ENCODE data around the gene MAP2K6.

The MAP2K6 gene

DNA sequence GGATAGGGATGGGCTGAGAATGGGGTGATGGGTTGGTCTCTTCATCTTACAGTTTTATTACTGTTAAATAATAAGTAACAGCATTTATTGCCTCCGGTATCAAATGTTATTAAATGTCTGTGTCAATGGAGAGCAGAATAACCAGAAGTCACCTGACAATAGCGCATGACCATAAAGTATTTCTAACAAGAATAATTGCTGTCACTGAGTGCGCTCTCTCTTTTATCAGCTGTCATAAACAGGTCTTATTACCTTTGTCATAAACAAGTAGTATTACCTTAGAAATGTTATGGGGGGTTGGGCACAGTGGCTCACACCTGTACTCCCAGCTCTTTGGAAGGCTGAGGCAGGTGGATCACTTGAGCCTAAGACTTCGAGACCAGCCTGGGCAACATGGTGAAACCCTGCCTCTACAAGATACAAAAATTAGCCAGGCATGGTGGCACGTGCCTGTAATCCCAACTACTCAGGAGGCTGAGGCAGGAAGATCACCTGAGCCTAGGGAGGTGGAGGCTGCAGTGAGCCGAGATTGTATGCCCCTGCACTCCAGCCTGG lies 120.6 kb downstream of the MAP2K6 start:
- no peak for DNase-seq (ENCODE audit: low spot score)

DNA sequence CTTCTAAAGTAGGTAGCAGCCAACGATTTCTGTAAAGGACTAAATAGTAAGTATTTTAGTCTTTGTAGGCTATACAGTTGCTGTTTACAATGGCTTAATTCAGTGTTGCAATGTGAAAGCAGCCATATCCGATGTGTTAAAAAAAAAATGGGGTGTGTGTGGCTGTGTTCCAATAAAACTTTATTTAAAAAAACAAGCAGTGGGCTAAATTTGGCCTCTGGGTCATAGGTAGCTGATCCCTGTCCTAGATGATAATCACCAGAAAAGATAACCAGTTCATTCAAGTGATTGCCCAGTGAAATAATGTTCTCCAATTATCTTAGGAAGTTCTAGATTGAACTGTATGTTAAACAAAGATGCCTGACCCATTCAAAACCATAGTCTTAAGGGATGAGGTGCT lies 124.3 kb downstream of the MAP2K6 start:
- no peak for DNase-seq (ENCODE audit: low spot score)

DNA sequence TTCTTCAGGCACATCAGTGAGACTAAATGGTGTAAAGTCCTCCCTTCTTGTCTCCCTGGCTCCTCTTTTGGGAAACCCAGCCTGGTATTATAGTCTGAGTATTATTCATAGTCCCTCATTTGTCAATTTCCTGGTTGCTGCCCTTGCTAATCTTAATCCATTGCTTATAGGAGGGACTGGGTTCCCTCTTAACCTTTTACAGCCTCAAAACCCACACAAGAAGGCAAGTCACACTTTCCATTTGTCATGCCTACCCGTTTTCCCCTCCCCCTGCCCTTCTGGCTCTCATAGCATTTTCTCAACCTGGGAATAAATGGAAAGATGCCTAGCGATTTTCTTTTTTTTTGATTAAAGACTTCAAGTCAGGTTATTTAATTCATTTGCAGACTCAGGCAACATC lies 124.8 kb downstream of the MAP2K6 start:
- DNase-seq (ENCODE audit: low spot score), result no peak

DNA sequence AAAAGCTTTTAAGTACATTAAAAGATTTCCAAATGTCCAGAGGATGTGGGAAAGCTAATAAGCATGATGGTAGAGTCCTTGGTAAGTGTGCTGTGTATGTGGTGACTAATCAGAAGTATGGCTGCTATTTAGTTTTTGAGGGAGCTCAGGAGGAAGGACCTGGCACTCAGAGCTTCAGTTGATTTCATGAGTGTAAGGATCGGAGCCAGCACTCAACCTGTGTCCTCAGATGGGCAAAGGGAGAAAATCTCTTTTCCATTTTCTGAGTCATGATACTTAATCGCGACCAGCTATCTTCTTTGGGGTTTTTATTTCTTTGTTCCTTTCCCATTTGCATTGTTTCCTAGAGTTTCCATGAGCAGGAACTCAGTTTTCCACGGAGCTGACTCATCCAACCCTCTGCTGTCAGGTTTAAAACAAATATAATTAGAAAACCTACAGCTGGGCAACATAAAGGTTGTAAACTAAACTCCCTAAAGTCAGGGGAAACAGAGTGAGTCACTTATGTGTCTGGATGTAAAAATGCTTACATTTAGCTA lies 125.4 kb downstream of the MAP2K6 start:
- no peak for DNase-seq (ENCODE audit: low spot score)

DNA sequence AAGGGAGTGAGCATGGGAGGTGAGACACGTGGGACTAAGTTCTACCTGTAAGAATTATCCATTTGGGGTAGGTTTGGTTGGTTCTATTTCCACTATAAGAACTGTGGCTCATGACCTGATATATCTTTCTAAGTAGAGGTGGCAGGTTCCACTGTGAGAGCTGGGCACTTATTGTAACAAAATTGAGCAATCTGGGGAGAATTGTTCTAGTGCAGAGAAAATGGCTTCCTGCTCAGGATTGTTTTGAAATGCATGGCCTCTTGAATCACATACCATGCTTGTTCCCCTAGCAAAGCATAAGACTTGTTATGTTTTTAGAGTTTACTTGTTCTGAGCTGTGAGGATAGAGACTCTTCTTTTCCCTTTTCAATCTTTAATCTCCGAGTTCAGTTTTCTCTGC lies 125.9 kb downstream of the MAP2K6 start:
- no peak for DNase-seq (ENCODE audit: low spot score)

DNA sequence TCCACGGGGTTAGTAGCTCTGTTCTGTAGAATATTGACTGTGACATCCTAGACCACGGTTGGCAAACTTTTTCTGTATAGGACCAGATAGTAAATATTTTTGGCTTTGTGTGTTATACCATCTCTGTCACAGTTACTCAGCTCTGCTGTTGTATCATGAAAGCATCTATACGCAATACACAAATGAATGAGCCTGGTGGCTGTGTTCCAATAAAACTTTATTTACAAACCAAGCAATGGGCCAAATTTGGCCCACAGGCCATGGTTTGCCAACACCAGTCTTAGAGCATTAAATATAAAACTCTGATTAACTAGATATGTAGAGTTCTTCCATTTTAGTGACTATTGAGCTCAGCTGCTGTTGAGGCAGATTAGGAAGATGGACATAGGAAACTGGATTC lies 132.7 kb downstream of the MAP2K6 start:
- DNase-seq (ENCODE audit: low spot score), result no peak

DNA sequence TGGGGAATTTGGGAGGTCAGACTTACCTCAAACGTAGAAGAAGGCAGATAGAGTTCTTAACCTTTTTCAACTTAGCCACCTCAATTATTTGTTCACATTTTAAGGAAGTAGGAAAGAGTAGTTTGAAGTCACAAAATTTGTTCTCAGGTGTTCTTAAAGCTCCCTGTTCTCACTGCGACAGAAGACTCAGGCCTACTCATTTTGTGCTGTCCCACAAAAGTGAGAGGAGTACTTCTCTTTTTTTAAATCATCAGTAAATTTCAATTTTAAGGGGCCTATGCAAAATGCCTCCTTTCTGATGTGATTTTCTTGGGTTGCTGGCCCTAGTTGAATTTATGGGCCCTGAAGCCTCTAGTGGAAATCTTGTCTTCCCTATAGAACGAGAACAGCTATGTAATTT lies 133.4 kb downstream of the MAP2K6 start:
- DNase-seq (ENCODE audit: low spot score), result no peak

DNA sequence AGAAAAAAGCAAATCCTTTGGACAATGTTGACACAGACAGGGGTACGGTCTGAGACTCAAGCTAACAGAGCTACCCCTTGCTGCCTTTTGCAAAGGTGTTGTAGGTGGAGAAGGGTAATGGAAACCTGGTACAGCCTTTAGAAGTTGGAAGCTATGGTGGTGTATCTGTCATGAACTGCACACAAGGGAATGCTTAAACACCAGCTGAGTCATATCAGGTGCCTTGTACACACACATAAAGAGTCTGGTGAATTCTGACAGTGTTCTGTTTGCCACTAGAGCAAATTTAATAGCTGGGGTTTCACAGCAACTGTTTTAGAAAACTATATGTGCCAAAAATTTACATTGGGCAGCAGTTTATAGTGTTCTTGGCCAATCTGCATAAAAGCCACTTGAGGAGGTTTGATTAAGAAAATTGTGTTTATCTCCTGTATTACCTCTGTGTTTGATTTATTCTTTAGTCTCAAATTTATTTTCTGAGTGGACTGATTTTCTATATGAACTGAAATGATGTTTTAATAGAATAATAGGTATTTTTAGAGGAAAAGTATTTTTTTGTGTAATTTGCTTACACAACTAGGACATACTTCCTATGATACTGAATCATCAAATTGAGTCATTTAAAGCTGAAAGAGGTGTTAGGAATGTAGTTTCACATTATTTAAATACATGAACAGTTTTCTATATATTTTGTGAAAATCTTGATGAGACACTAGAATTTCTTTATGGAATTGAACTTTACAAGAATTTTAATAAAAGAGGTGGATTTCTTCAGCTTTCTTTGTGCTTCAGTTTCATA lies 136.9 kb downstream of the MAP2K6 start:
- DNase-seq (ENCODE audit: low spot score), result no peak

DNA sequence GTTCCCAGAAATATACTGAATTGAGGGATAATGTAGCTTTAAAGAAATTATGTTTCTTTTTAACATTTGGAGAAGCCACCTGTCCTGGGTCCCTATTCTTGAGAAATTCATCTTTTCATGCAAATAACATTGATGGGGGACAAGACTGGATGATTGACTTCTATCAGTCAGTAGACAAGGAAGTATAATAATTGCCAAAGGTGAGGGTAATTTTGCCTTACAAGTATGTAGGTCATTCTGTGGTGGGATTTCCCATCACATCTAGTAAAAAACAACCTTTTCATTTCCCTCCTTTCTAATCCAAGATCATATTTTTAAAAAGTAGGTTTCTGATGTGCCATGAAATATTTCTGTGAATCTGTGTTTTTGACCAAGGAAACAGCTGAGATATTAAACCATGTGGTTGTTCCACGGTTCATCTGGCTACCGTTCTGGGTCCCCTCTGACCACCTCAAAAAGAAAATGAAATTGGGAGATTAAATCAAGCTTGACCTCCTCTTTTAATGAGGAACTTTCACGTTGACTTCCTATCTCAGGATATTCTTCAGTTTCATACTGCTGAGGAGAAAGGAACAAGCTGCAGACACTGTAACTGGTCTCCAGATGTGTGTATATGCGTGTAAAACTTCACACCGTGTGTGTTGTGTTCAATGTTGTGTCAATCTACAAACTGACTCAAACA lies 138.6 kb downstream of the MAP2K6 start:
- DNase-seq (ENCODE audit: low spot score), result no peak

DNA sequence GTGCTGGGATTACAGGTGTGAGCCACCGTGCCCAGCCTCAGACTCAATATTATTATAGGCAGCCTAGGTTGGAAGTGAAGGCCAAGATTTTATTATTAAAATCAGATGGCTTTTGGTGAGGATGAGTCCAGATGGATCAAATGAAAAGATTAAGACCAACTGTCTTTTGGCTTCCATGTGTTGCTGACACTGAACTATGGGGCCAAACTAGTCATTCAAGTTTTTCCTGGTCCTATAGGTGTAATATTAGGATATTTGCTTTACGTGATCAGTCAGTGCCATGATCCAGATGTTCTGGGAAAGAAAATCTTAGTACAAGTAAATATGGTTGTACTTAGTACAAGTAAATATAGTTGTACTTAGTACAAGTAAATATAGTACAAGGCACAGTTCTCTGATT lies 140.6 kb downstream of the MAP2K6 start:
- DNase-seq (ENCODE audit: low spot score), result no peak

DNA sequence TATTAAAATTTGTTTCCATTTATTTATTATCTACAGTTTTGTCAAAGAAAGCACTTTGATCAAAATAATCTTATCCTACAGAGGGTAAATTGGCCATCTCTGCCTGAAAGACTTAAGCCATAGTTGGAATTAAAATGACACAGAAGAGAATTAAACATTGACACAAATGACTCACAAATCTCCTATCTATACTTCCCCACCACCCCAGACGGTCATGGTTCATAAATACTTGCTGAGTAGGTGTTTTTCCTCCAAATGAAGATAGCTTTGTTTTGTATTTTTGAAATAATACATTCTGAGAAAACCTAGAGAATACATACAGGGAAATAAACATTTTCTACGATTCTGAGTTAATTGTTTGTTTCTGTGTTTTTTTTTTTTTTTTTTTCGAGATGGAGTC lies 142.8 kb downstream of the MAP2K6 start:
- no peak for DNase-seq (ENCODE audit: low spot score)

DNA sequence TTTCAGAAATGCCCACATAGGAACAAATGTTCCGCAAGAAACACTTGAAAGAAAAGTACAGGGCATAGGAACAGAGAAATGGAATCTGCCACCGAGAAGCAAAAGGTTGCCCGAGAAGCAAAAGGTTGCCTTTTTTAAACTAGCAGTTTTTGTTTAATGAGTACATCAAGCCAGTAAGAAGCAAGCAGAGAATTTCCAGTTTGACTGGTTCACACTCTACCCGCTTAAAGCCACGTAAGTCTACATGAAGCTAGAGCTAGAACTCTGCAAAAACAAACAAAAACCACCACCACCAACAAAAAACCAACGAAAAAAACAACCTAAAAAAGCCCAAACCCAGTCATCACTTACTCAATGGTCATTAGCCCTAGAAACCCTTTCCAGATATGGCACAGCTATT lies 144.3 kb downstream of the MAP2K6 start:
- DNase-seq (ENCODE audit: low spot score), result no peak

DNA sequence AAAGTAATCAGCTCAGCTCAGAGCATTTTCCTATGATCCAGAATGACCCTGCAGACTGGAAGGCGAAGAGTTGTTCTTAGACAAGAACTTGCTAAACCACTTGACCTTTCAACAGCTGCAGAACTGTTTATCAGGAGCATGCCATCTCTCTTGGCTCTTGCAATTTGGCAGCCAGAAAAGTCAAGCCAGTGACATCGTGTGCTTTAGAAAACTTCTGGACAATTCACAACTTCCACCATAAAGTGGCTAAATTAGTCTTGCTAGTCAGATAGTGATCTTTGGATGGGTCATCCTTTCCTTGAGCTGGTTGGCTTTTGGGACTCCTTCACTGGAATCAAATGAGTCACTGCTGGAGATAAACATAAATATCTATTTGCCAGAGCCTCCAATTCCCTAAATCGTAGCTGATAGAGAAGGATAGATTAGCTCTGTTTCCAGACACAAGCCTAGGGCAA lies 146.5 kb downstream of the MAP2K6 start:
- DNase-seq (ENCODE audit: low spot score), result no peak

DNA sequence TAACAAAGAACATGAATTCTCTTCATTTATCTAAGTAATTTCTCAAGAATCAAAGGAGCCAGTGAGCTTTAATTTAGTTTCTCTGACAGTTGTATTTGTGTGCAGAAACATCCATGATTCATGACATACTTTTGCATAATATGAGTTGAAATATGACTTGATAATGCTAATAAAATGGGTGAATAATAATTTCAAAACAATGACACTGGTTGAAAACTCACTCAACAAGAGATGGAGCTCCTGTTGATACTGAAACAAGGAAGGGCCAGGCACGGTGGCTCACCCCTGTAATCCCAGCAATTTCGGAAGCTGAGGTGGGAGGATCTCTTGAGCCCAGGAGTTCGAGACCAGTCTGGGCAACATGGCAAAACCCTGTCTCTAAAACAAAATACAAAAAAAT lies 147.0 kb downstream of the MAP2K6 start:
- DNase-seq (ENCODE audit: low spot score), result no peak

DNA sequence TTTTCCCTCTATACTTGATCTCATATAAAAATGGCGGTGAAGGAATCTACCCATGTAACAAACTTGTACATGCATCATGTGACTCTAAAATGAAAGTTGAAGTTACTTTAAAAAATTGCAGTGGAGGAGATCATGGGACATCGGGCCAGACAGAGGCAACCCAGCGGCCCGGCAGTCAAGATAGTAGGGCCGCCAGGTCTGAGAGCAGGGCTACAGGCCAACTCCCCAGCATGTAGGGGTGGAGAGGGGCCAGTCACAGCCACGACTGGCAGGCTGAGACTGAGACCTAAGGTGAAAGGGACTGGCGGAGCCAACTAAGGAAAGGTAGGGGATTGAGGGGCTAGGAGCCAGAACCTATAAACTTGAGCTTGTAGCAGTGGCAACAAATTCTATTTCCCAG lies 150.9 kb downstream of the MAP2K6 start:
- DNase-seq (ENCODE audit: low spot score), result no peak

DNA sequence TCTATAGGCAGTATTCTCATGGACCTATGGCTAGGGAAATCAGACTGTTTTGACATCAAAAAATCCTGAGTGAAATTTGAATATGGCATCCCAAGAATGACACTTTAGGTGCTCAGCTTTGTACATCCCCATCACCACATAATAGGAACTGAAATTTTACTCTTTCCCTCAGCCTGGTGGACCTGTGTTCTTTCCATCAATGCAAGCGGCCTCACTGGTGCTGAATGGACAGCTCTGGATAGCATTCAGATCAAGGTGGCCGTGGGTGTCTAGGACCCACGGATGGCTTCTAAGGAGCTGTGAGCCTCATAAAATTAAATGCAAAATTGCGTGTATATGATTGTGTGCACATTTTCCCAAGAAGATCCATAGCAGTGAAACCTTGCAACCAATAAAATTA lies 152.6 kb downstream of the MAP2K6 start:
- DNase-seq (ENCODE audit: low spot score), result no peak

DNA sequence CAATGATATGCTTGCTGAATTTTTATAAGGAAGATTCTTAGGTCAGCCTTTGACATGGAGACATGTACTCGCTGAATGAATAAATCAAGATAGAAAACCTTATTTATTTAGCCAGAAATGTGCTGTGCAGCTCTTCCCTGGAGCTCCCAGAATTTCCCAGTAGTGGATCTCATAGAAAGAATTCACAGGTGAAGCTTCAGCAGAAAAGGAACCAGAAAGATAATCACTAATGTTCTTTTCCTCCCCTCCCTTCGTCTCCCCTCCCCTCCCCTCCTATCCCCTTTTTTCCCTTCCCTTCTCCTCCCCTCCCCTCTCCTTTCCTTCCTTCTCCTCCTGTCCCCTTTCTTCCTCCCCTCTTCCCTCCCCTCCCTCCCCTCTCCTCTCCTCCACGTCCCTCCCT lies 158.2 kb downstream of the MAP2K6 start:
- DNase-seq (ENCODE audit: low spot score), result no peak

DNA sequence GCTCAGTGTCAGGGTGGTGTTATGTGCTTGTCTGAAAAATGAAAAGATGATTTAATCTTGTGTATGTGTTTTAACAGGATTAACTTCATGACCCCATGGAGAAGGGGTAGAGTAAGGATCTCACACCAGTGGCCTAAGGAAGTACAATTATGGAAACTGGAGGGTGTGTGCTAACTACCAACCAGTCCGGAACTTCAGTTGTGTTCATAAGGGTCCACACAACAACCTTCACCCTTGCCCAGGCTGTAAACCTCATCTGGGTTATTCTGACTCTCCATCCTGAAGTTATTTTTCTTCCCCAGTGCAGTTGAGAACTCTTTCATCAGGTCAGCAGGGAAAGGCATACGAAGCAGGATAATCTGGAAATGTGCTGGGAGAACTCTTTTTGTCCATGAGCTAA lies 158.9 kb downstream of the MAP2K6 start:
- no peak for DNase-seq (ENCODE audit: low spot score)

DNA sequence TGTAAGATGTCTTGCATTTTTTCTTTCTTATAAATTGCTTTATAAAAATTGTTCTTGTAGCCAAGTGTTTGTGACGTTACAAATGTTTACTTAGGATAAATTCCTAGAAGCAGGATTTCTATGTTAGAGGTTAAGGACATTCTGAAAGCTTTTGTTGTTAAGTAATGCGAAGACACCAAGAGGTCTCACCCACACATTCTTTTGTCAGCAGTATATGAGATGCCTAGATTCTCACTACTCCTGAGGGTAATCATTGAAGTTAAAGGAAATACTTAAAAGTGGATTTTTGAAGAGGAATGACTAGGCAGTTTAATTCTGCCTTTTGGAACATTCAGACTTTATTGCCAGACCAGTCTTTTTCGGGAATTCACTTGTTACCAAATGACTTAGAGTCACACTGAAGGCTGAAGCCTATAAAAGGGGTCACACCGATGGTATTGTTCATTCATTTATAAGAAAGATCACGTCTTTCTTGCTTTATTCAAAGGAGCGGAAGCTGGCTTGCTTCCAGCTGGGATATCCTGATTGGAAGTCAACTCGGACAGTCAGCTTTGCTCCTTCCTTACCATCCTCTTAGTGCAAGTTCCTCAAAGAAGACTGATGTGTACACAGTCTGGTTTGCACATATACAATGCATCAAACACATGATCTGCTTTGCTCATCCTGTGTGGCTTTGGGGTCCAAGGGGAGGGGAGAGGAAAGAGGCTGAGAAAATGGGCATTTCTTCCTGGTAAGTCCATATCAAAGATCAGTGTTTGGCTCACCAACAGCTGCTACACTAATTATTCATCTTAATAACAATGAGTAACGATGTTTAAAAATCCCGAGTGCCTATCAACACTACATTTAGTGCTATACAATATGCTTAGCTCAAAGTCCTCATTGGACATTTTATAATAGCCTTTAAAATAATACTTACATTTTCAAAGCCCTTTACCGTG lies 160.0 kb downstream of the MAP2K6 start:
- DNase-seq (ENCODE audit: low spot score), result no peak

DNA sequence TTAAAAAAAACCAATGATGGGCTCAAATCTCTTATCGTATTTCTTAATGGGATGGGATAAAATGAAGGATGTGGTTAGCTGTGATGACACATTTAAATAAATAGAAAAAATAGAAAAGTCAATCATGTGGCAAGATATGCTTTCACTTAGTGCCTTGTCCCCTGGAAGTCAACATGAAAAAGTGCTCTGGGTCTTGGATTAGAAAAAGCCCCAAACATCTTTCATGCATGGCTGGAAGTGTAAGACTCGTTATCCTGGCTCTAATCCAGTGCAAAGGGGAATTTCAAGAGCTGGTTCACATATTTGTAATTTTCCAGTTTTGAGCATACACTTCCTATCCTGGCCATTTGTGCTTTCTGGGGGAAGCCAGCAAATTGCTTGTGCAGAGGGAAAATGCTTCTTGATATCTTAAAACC lies 160.9 kb downstream of the MAP2K6 start:
- DNase-seq (ENCODE audit: low spot score), result no peak

DNA sequence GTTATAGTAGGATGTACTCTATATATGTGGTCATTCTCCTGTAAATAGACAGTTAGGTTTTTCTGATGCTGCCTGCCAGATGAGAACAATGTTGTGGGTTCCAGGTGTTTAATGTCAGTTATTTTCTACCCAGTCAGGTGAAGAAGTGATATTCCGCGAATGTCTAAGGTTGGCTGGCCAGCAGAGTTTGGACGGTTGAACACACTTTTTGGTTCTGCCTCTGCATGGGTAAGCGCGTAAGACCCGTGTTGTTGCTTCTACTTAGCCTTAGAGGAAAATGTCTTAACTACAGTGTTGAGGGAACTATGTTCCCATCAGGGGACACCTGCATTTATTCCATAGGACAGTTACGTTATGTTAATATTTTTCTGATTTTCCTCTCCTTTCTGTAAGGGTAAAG lies 162.6 kb downstream of the MAP2K6 start:
- no peak for DNase-seq (ENCODE audit: low spot score)

DNA sequence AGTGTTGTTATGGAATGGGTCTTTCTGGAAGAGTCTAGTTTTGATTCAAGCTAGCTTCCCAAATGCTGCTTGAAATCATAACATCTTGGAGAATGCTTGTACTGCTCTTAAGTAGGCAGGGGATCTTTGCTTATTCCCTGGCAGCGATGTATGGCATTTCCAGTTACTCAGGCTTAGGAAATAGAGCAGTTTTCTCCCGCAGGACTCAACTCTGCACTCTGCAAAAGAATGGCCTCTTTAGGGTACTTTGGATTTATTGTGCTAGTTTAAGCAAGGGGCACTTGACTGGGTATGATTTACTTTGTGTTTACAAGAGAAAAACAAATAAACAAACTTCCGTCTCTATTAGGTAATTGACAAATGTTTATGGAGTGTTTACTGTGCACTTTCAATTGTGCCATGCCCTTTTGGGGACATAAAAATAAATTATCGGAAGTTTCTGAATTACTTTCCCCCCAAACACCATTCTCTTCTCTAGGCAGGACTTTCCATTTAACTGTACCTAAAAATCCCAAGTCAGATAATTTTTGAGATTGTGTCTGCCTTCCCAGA lies 164.0 kb downstream of the MAP2K6 start:
- no peak for DNase-seq (ENCODE audit: low spot score)
